Activated CD4-positive, alpha-beta T cell treated with anti-CD3 and anti-CD28 coated beads, Interleukin-2, amount 50 U/mL, for 48 hours (primary cell): ENCODE results near the gene NEURL4.

ENCODE experiments used
- DNase-seq, 2 experiments: peaks; one replicate each; pipeline ENCODE4 v3.0.0-alpha.2; 2020

The NEURL4 gene

GRCh38 chr17:7321466-7321865 lies 7.7 kb downstream of the NEURL4 start:
- DNase-seq: no peak

- no peak for DNase-seq
Observed at GRCh38 chr17:7318121-7318860, 10.8 kb downstream of the NEURL4 start.

- DNase-seq: no peak
Observed at GRCh38 chr17:7317161-7317803, 11.9 kb downstream of the NEURL4 start.

- no peak for DNase-seq
Observed at GRCh38 chr17:7315570-7316235, 13.4 kb downstream of the NEURL4 start.

- DNase-seq: peak; percentile 93 to 94
Observed at GRCh38 chr17:7314719-7315569, 14.2 kb downstream of the NEURL4 start, which contains the start of gene GPS2. Gene GPS2 (minus strand): TSS chr17:7315360. CDS start chr17:7315052, 308 bp downstream.

GRCh38 chr17:7313890-7314718 lies 15.0 kb downstream of the NEURL4 start:
- no peak for DNase-seq

- DNase-seq: no peak
Observed at GRCh38 chr17:7313088-7313889, 15.8 kb downstream of the NEURL4 start.

- DNase-seq: no peak
Observed at GRCh38 chr17:7312432-7313087, 16.6 kb downstream of the NEURL4 start.

GRCh38 chr17:7311110-7311705 lies 17.9 kb downstream of the NEURL4 start:
- DNase-seq: no peak

GRCh38 chr17:7309628-7310027 lies 19.5 kb downstream of the NEURL4 start:
- no peak for DNase-seq

GRCh38 chr17:7308625-7309433 lies 20.3 kb downstream of the NEURL4 start:
- peak; percentile 79 to 84 for DNase-seq

- DNase-seq: peak; percentile 47 to 51
Observed at GRCh38 chr17:7307686-7308624, 21.2 kb downstream of the NEURL4 start.

- DNase-seq: peak; percentile 100
Observed at GRCh38 chr17:7306911-7307685, 22.0 kb downstream of the NEURL4 start, which contains the start of gene EIF5A. Gene EIF5A (plus strand): TSS chr17:7307628. CDS start chr17:7309636, 2,008 bp downstream.

- DNase-seq: no peak
Observed at GRCh38 chr17:7304179-7304578, 25.0 kb downstream of the NEURL4 start.

- peak; percentile 72 to 75 for DNase-seq
Observed at GRCh38 chr17:7296189-7296861, 32.8 kb downstream of the NEURL4 start.
